Endometrium (tissue), 2 donors: ENCODE measurements around the gene SCN4B.
"Not testable (repeated sequence)": the region's sequence is repeated elsewhere in the genome, so short reads cannot be mapped to it uniquely, and the experiment has no call there.

ENCODE experiments used
- FAIRE-seq: peaks from 2 replicates; lab custom pipeline; 2012; peaks lifted over from hg19 to GRCh38; lab: Jason Lieb, UNC
- donor health status: control.
- donor health status: control.

Gene SCN4B, protein sequence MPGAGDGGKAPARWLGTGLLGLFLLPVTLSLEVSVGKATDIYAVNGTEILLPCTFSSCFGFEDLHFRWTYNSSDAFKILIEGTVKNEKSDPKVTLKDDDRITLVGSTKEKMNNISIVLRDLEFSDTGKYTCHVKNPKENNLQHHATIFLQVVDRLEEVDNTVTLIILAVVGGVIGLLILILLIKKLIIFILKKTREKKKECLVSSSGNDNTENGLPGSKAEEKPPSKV

GRCh38 chr11:118152552-118153471 lies at the start of gene SCN4B:
TSS of gene SCN4B (minus strand) at chr11:118152823. CDS start at chr11:118152673, 150 bp downstream.
- no peak for FAIRE-seq

DNA sequence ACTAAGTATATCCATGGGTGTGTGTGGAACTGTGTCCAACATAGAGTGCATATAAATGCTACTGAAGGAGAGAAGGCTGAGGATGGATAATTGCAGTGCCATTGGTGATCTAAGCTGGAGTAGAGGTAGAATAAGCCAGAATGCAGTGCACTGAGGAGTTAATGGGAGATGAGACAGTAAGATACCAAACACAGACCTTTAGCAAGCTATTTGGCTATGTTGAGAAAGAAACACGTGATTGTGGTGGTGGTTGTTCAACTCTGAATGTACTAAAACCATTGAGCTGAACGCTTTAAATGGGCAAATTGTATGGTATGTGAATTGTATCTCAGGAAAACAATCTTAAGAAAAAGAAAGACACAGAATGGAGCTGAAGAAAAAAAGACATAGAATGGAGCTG lies 49.3 kb upstream of the SCN4B start:
- FAIRE-seq = no peak

- FAIRE-seq = no peak
Observed at GRCh38 chr11:118200901-118201680, 48.5 kb upstream of the SCN4B start.

DNA sequence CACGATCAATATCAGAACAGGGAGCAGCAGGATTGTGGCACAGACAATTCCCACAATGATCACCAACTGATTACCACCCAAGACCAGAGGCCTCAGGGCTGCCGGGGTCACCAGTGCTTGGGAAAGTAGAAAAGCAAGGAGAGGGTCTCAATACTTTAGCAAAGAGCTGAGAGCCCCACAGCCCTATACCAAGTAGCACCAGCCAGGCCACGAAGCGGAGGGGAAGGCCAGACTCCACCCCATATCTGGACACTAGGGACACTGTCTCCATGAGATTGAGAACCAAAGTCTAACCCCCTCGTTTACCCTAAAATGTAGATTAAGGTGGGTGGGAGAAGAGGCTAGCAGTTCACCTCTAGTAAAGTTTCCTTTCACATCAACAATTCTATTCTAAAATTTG lies 47.9 kb upstream of the SCN4B start:
- FAIRE-seq = no peak

- FAIRE-seq = no peak
Observed at GRCh38 chr11:118199135-118199534, 46.5 kb upstream of the SCN4B start.

DNA sequence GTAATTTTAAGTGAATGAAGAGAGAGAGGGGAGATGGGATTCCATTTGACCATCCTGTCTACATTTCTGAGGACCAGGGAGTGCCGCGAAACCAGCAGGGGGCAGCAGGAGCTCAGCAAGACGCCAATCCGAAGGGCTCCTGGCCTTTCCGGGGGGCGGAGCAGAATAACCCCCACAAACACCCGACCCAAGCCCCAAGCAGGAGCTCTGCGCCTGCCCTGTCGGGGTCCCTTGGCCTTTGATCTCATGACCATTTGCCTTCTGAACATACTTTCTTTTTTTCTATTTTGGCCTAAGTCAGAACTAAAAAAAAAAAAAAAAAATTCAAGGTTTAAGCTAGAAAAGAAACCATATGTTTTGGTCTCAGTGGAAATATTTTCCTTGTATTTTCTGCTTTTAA lies 45.7 kb upstream of the SCN4B start:
- no peak for FAIRE-seq

- FAIRE-seq = no peak
Observed at GRCh38 chr11:118194835-118195627, 42.4 kb upstream of the SCN4B start.

DNA sequence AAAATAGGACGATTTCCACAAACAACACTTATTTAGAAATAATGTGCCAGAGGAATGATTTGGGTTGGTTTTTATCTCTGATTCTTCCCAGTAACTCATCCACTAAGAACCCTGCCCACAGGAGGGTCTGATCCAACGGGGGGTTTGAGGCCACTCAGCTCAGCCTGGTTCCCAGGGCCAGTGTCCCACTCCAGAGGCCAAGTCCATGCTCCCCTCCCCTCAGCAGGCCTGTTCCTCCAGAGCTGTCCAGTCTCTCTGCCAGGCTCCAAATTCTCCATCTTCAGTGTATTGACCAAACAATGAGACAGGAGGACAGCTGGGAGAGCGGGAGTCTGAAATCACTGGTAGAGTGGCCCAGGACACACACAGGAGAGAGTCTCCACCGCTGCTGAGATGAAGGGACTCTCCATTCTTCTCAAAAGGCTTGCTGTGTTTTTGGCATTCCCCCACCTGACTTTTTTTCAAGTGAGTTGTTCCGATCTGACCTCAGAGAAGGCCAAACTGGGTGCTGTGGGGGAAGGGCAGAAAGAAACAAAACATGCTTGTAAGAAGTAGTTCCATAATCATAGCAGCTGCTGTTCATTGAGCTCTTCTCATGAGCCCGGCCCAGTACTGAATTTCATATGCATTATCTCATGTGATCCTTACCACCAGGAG lies 41.4 kb upstream of the SCN4B start:
- no peak for FAIRE-seq

DNA sequence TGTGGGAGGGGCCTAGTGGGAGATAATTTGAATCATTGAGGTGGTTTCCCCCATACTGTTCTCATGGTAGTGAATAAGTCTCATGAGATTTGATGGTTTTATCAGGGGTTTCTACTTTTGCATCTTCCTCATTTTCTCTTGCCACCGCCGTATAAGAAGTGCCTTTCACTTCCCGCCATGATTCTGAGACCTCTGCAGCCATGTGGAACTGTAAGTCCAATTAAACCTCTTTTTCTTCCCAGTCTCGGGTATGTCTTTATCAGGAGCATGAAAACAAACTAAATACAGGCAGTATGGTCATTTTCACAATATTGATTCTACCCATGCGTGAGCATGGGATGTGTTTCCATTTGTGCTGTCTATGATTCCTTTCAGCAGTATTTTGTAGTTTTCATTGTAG lies 40.2 kb upstream of the SCN4B start:
- FAIRE-seq = not testable (repeated sequence)

DNA sequence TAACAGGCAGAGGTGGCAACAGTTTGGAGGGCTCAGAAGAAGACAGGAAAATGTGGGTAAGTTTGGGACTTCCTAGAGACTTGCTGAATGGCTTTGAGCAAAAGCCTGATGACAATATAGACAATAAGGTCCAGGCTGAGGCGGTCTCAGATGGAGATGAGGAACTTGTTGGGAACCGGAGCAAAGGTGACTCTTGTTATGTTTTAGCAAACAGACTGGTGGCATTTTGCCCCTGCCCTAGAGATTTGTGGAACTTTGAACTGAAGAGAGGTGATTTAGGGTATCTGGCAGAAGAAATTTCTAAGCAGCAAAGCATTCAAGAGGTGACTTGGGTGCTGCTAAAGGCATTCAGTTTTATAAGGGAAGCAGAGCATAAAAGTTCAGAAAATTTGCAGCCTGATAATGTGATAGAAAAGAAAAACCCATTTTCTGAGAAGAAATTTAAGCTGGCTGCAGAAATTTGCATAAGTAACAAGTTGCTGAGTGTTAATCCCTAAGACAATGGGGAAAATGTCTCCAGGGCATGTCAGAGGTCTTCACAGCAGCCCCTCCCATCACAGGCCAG lies 38.4 kb upstream of the SCN4B start:
- not testable (repeated sequence) for FAIRE-seq

DNA sequence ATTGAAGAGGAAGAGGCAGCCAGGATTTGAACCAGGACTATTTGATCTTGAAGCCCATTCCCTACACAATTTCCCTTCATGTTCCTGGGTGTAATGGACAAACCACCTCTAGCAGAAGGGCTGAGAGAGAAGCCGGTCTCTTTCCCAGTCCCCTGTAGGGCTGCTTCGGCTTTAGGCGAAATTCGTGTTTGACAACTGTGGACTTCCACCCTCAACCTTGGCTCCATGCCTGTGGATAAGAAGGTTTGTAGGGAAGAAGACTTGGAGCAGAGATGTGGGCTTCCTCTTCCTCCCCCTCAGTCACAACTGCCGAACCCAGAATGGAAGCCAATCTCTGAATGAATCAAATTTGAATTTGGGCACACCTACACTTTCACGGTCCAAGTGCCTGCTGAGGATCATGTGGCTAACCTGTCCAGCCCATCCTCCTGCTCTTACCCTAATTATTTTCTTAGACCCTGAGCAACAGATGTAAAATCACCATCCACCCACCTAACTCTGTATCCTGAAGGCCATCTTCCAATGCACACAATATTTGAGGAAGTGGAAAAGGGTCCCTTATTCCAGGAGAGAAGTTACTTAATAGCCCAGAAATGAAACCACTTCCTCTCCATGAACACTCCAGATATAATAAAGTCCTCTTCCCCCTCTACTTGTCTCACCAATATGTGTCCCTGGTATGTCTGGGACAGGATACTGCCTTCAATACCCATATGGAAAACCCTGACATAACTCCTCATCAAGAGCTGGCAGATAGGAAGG lies 33.9 kb upstream of the SCN4B start:
- no peak for FAIRE-seq

DNA sequence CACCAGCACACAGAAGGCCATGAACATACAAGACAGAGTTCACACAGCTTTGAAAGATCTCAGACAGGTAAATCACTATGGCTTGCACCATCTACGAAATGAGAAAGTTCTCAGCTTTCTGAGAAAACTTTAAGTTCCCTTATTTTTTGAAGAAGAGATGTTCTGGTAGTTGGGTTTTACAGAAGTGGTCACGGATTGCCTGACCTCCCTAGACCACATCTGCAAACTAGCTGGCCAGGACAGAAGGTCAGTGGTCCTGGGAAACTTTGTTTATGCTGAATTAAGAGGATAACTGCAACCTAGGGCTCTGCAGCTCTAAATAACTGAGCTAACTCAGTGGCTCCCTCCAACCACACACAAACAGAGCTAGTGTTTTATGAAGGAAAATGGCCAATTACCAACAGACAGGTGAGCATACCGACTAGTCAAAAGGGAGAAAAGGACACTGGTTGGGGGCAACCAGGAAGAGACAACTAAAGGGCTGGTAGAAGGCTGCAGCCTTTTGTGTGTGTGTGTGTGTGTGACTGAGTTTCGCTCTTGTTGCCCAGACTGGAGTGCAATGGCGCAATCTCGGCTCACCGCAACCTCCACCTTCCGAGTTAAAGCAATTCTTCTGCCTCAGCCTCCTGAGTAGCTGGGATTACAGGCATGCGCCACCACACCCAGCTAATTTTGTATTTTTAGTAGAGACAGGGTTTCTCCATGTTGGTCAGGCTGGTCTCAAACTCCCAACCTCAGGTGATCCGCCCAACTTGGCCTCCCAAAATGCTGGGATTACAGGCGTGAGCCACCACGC lies 32.4 kb upstream of the SCN4B start:
- no peak for FAIRE-seq

- not testable (repeated sequence) for FAIRE-seq
Observed at GRCh38 chr11:118183691-118184090, 31.1 kb upstream of the SCN4B start.

DNA sequence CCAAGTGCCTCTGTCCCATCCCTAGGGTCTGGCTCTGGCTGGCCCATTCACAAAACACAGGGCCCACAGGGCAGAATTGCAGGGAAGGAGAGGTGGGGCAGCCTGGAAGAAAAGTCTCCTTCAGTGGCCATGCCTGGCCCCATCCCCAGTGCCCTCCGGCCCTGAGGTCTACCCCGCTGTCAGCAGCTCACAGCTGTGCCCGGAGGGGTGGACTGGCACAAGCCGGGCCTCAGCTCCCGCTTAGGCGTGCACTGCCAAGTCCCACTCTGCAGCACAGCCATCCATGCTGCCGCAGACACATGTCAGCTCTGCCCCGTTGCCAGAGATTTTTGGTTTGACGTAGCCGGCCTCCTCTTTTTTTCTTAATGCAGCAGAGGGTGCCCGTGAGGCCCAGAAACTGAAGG lies 27.7 kb upstream of the SCN4B start:
- no peak for FAIRE-seq

DNA sequence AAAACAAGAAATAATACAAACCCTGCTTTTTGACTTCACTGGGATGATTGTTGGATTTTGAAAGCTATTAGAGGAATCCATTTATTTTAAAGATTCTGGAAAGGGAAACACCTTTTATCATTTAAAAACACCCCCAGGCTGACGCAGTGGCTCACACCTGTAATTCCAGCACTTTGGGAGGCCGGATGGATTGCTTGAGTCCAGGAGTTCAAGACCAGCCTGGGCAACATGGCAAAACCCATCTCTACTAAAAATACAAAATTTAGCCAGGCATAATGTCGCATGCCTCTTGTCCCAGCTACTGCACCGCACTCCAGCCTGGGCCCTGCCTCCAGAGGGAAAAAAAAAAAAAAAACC lies 24.1 kb upstream of the SCN4B start:
- FAIRE-seq = no peak

GRCh38 chr11:118175993-118176777 lies 23.6 kb upstream of the SCN4B start, which contains the start of gene SCN2B:
TSS of gene SCN2B (minus strand) at chr11:118176639. CDS start at chr11:118176431, 208 bp downstream.
- FAIRE-seq = no peak

- FAIRE-seq = no peak
Observed at GRCh38 chr11:118175031-118175992, 22.7 kb upstream of the SCN4B start.
